SJSA1 (cell line): ENCODE data around the gene FSD1. TPM values are rescaled to one million over a fixed set of nuclear protein-coding genes. Genes with fewer than 3 reads are reported as not detected.
"Not testable (repeated sequence)": the region's sequence is repeated elsewhere in the genome, so short reads cannot be mapped to it uniquely, and the experiment has no call there.

ENCODE experiments used
- DNase-seq, 2 experiments: peaks; one replicate each; pipeline ENCODE4 v3.0.0-alpha.2; 2015 to 2020; ENCODE audit warnings: low spot score in 2 of 2, low read depth in 1 of 2
- H3K27ac ChIP-seq: fragments of 250-450 bp; sonication (Bioruptor Pico); 2 replicates; pipeline ENCODE4 v1.5.1; 2020; ENCODE audit warnings: mild to moderate bottlenecking, moderate library complexity
- H3K27me3 ChIP-seq: fragments of 250-450 bp; sonication (Bioruptor Pico); replicated peaks from 2 replicates; pipeline ENCODE4 v1.5.1; 2020; ENCODE audit warnings: mild to moderate bottlenecking, moderate library complexity
- H3K36me3 ChIP-seq: fragments of 250-450 bp; sonication (Bioruptor Pico); 2 replicates; pipeline ENCODE4 v1.5.1; 2020; ENCODE audit warnings: mild to moderate bottlenecking
- H3K4me1 ChIP-seq: fragments of 250-450 bp; sonication (Bioruptor Pico); replicated peaks from 2 replicates; pipeline ENCODE4 v1.6.1; 2021; ENCODE audit warnings: mild to moderate bottlenecking
- H3K4me3 ChIP-seq: fragments of 250-450 bp; sonication (Bioruptor Pico); 2 replicates; pipeline ENCODE4 v1.5.1; 2020; ENCODE audit warnings: mild to moderate bottlenecking
- H3K9me3 ChIP-seq: fragments of 250-450 bp; sonication (Bioruptor Pico); replicated peaks from 2 replicates; pipeline ENCODE4 v1.5.1; 2020; ENCODE audit warnings: mild to moderate bottlenecking
- total RNA-seq: library from RNA; depleted of rRNA; stranded (reverse); fragments of >200 nt; shearing (Covaris generic); gene quantifications from 2 replicates; pipeline ENCODE4 v1.2.3, GENCODE V29; 2014

FSD1 gene
- total RNA-seq, 1 experiment from 2014 or later, result 4.5 TPM

DNA sequence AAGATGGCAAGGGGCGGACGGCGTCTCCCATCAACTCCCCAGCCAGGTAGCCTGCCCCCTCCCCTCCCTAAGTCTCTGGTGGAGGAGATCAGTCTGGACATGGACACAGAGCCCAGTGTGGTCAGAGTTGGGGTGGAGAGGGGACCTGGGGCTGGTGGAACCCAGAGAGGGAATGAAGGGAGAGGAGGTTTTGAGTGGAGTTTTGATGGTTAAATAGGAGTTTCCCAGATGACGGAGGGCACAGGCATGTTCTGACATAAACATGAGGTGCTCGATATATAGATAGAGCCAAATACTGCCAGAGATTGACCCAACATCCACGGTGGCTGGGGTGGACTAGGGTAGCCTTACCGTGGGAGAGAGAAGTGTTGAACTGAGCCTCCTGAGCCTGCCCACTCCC is 14.1 kb downstream of the FSD1 start:
- Histone ChIP-seq H3K27ac (no peak overlapping the region), H3K27me3 (no peaks in the 10 kb centered on the region), H3K4me3 (no peak overlapping the region), H3K9me3 (no peaks in the 10 kb centered on the region), H3K4me1 (no peaks in the 10 kb centered on the region), H3K36me3 (no peaks in the 10 kb centered on the region)
- DNase-seq, result no peak

DNA sequence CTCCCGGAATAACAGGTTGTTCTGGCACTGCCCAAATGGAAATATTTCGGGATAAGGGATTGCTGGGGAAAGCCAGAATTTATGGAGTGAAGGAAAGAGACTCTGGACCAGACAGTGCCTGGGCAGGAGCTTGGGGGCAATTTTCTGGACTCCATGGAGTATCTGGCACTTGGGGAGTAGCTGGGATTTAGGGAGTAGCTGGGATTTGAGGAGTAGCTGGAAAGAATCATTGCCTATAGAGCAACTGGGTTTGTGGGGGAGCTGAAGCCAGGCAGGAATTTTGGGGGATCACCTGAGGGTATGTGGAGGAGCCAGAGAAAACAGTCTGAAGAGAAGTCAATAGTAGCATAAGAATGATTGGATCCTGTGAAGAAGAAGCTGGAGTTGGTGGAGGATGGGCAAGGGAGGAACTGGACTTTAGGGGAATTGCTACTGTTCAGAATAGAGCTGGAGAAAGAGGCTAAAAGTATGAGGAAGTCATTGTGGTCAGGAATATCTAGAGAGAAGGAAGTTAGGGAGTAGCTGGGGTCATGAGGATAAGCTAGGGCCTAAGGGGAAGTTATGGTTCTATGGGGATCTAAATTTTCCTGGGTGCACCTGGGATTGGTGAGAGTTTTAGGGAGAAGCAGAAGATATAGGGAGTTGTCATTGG is 14.8 kb downstream of the FSD1 start:
- no peak for DNase-seq
- Histone ChIP-seq H3K4me3 (no peak overlapping the region), H3K27ac (no peak overlapping the region), H3K36me3 (no peaks in the 10 kb centered on the region), H3K9me3 (no peaks in the 10 kb centered on the region), H3K27me3 (no peaks in the 10 kb centered on the region), H3K4me1 (no peaks in the 10 kb centered on the region)

DNA sequence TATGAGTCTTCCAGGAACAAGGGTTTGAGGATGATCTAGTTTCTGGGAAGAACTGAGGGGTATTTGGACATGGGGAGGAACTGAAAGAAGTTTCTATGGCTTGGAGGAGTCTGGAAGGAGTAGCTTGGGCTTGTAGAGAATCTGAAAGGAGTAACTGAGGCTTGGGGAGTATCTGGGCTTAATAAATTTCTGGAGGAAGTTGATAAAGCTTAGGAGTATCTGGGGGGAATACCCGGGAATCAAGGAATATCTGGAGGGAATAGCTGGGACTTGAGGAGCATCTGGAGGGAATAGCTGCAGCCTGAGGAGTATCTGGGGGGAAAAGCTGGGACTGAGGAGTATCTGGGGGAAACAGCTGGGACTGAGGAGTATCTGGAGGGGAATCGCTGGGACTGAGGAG is 16.0 kb downstream of the FSD1 start:
- Histone ChIP-seq H3K9me3 (no peaks in the 10 kb centered on the region), H3K36me3 (no peaks in the 10 kb centered on the region), H3K4me3 (no peak overlapping the region), H3K27ac (no peak overlapping the region), H3K27me3 (no peaks in the 10 kb centered on the region), H3K4me1 (no peaks in the 10 kb centered on the region)
- DNase-seq, result no peak

DNA sequence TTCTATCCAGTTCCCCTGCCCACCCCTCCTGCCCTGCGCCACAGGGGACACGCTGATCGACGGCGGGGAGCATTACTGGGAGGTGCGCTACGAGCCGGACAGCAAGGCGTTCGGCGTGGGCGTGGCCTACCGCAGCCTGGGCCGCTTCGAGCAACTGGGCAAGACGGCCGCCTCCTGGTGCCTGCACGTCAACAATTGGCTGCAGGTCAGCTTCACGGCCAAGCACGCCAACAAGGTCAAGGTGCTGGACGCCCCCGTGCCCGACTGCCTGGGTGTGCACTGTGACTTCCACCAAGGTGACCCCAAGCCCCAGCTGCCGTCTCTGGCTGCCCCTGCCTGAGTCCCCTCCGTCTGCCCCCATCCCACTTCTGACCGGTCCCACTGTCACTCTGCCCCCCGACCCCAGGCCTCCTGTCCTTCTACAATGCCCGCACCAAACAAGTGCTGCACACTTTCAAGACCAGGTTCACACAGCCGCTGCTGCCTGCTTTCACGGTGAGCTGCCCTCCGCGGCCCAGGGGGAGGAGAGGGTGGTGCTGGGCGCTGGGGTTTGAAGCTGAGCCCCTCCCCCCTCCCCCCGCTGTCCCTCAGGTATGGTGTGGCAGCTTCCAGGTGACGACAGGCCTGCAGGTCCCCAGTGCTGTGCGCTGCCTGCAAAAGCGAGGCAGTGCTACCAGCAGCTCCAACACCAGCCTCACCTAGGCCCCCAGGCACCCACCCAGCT is 18.7 kb downstream of the FSD1 start:
- H3K4me3 ChIP-seq, result no peak overlapping the region
- no peaks in the 10 kb centered on the region for H3K36me3 ChIP-seq
- H3K4me1 ChIP-seq, result peaks cover 13% of the 10 kb centered on the region
- H3K27me3 ChIP-seq, result peaks cover 5% of the 10 kb centered on the region
- no peak overlapping the region for H3K27ac ChIP-seq
- peak in 1 of 2 experiments; percentile 42 for DNase-seq
- no peaks in the 10 kb centered on the region for H3K9me3 ChIP-seq

DNA sequence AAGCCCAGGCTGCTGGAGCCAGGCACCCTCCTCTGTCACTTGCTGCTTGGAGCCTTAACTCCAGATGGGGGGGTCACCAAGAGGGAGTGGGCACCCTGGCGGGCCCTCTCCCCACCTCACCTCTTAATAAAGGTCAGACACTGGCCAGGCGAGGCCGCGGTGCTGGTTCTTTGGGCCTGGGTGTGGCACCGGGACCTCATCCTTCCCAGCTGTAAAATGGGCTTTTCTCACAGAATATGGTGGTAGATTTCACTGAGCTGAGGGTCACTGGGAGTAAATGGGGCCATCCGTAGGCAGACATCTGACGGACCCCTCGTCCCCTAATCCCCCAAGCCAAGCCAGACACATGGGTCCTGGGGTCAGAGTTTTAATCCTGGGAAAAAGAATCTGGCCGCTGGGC is 19.3 kb downstream of the FSD1 start:
- Histone ChIP-seq H3K27me3 (peaks cover 5% of the 10 kb centered on the region), H3K36me3 (no peaks in the 10 kb centered on the region)
- DNase-seq, result no peak

DNA sequence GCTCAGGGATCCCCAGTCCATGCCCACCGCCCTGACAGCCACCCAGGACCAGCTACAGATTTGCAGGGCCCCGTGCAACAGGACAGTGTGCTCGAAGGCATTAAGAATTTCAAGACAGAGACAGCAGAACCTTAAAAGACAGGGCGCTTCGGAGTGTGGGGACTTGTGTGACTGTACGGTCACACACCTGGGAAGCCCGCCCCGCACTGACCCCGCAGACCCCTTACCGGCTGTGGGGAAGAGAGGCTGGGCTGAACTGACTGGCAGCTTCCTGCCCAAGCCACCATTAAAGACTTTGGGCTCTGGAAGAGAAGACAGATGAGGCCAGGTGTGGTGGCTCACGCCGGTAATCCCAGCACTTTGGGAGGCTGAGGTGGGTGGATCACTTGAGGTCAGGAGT is 19.8 kb downstream of the FSD1 start:
- no peak overlapping the region for H3K27ac ChIP-seq
- no peaks in the 10 kb centered on the region for H3K9me3 ChIP-seq
- no peaks in the 10 kb centered on the region for H3K36me3 ChIP-seq
- peaks cover 5% of the 10 kb centered on the region for H3K27me3 ChIP-seq
- H3K4me1 ChIP-seq, result peaks cover 18% of the 10 kb centered on the region
- no peak overlapping the region for H3K4me3 ChIP-seq
- DNase-seq, result no peak

More for the DNA sequence above, 19.3 kb downstream of the FSD1 start:
- H3K4me3 ChIP-seq, result no peak overlapping the region
- no peak overlapping the region for H3K27ac ChIP-seq
- H3K4me1 ChIP-seq, result peaks cover 17% of the 10 kb centered on the region
- H3K9me3 ChIP-seq, result no peaks in the 10 kb centered on the region

DNA sequence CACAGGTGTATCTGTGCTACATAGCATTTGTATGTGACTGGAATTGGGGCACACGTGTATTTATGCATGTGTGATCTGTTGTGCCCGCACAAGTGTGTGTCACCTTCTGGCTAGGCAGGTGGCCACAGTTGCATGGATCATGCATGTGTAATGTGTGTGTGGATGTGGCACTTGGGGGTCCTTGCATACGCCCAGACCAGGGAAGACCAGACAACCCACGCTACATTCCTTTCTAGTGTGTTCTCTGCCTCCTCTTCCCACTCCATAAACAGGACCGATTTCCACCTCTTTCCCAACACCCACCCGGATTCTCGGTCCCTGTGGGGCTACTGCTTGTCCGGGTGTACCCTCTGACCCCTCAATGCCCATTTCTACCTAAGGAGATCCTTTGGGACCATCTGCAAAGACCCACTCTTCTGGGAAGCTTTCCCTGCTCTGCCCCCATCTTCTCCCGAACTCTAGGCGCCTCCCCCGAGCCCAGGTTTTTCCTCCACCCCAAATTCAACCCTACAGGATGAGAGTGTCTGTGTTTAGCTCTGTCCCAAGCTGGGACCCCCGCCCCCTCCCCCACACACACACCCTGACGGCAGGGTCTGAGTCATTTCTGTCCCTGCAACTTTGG is 21.9 kb downstream of the FSD1 start:
- Histone ChIP-seq H3K9me3 (no peaks in the 10 kb centered on the region), H3K4me3 (no peak overlapping the region), H3K27me3 (peaks cover 5% of the 10 kb centered on the region), H3K36me3 (no peaks in the 10 kb centered on the region), H3K4me1 (peaks cover 18% of the 10 kb centered on the region), H3K27ac (no peak overlapping the region)
- no peak for DNase-seq

DNA sequence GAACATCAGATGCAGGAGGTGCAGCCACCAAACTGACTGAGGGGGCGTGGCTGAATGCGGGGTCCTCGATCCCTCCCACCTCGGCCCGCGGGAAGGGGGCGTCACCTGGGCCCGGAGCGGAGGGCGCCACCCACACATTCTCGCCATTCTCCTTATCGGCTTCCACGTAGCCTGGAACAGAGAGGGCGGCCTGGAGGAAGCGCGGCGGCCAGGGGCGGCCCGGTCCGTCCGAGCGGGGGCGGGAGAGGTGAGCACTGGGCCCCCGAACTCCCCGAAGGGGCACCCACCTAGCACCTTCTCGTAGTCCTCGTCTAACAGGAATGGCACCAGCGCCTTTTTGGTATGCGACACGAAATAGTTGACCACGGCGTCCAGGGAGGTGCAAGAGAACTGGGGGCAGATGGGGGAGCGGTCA is 22.4 kb downstream of the FSD1 start:
- no peak overlapping the region for H3K4me3 ChIP-seq
- peaks cover 18% of the 10 kb centered on the region for H3K4me1 ChIP-seq
- H3K27ac ChIP-seq, result no peak overlapping the region

DNA sequence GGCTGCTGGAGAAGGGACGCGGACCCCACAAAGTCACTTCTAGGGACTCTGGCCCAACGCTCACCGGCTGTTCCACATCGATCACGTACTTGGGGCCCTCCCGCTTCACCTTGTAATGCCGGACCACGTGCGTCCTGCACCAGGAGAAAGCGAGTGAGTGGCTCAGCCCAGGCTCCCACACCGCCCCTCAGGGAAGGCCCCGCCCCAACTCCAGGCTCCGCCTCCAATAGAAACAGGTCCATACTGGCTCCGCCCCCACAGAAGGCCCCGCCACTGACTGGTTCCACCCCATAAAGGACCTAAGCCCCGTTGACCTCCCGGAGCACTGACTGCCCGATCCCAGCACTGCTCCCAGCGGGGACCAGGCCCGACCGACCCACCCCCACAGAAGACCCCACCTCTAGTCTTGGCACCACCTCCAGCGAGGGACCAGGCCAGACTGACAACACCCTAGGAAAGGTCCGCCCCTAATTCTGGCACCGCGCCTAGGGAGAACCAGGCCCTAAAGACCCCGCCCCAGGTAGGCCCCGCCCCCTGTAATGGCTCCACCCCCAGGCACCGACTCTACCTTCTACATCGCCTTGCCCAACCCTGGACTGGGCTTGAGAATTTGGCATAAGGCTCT is 23.0 kb downstream of the FSD1 start:
- DNase-seq, result peak; percentile 39 to 68
- H3K9me3 ChIP-seq, result no peaks in the 10 kb centered on the region
- H3K27ac ChIP-seq, result no peak overlapping the region
- H3K27me3 ChIP-seq, result peaks cover 5% of the 10 kb centered on the region
- no peaks in the 10 kb centered on the region for H3K36me3 ChIP-seq
- peaks cover 18% of the 10 kb centered on the region for H3K4me1 ChIP-seq
- peak overlapping the region; percentile 32 for H3K4me3 ChIP-seq

More for the DNA sequence above, 22.4 kb downstream of the FSD1 start:
- Histone ChIP-seq H3K27me3 (peaks cover 5% of the 10 kb centered on the region), H3K36me3 (no peaks in the 10 kb centered on the region), H3K9me3 (no peaks in the 10 kb centered on the region)
- peak in 1 of 2 experiments; percentile 46 for DNase-seq

DNA sequence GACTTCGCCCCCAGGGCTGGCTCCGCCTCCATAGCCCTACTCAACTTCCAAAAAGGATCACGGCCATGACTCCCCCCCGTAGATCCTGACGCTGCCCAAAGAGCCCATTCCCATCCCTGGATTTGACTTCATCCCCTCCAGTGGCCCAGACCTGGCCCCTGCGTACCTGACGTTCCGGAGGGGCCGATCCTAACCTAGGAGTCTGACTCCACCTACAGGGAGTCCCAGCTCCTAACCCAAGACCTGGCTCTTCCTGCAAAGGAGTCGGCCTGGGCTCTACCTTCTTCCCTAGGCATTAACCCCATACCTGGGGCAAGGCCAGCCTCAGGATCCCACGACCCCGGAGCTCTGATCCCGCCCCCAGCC is 23.5 kb downstream of the FSD1 start:
- Histone ChIP-seq H3K9me3 (no peaks in the 10 kb centered on the region), H3K36me3 (no peaks in the 10 kb centered on the region), H3K27me3 (peaks cover 5% of the 10 kb centered on the region), H3K4me1 (peaks cover 18% of the 10 kb centered on the region), H3K4me3 (peak overlapping the region; percentile 32), H3K27ac (no peak overlapping the region)
- peak in 1 of 2 experiments; percentile 47 for DNase-seq

DNA sequence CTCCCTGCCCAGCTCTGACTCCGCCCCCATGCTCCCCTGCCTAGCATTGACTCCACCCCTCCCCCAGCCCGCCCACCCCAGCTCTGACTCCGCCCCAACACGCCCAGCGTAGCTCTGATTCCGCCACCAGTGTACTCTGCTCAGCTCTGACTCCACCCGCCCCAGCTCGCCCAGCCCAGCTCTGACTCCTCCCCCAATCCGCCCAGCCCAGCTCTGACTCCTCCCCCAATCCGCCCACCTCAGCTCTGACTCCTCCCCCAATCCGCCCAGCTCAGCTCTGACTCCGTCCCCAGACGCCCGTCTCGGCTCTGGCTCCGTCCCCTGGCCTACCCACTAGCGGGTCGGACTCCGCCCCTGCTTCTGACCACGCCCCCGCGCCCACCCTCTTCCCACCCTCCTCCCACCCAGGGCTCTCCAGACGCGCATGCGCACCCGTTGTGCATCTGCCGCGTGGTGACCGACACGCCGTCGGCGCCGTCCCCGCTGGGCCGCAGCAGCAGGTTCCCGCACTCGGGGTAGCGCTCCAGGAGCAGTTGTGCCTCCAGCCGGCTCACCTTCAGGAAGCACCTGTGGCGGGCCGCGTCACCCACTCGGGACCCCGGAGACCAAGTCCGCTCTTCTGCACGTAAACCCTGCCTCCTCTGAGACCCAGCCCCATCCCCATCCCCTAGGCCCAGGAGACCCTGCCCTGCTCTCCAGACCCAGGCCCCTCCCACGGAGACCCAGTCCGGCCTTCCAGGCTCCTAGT is 24.0 kb downstream of the FSD1 start:
- Histone ChIP-seq H3K4me1 (peaks cover 18% of the 10 kb centered on the region), H3K9me3 (no peaks in the 10 kb centered on the region), H3K4me3 (peak overlapping the region; percentile 32), H3K36me3 (no peaks in the 10 kb centered on the region), H3K27ac (no peak overlapping the region), H3K27me3 (peaks cover 5% of the 10 kb centered on the region)
- peak; percentile 87 to 98 for DNase-seq

DNA sequence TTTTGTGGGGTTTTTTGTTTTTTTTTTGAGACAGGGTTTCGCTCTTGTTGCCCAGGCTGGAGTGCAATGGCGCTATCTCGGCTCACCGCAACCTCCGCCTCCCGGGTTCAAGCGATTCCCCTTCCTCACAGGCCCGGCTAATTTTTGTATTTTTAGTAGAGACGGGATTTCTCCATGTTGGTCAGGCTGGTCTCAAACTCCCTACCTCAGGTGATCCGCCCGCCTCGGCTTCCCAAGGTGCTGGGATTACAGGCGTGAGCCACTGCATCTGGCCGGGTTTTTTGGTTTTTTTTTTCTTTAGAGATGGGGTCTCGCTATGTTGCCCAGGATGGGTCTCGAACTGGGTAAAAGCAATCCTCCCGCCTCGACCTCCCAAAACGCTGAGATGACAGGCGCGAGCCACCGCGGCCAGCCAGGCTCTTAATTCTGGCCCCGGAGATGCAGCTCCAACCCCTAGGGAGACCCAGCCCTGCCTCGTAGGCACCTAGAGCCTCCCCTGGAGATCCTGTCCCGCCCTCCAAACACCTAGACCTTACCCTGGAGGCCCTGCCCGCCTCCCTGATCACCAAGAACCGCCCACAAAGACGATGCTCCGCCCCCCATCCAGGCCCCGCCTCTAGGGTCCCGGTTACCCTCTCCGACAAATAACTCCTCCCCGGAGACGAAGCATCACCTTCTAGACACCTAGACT is 24.7 kb downstream of the FSD1 start:
- H3K27ac ChIP-seq, H3K27me3 ChIP-seq, H3K36me3 ChIP-seq, H3K9me3 ChIP-seq: not testable (repeated sequence)
- peak overlapping the region; percentile 28; the same call in 1 of the 2 replicates for H3K4me3 ChIP-seq
- peak in 1 of 2 experiments; percentile 50 for DNase-seq
- peaks cover 18% of the 10 kb centered on the region for H3K4me1 ChIP-seq

DNA sequence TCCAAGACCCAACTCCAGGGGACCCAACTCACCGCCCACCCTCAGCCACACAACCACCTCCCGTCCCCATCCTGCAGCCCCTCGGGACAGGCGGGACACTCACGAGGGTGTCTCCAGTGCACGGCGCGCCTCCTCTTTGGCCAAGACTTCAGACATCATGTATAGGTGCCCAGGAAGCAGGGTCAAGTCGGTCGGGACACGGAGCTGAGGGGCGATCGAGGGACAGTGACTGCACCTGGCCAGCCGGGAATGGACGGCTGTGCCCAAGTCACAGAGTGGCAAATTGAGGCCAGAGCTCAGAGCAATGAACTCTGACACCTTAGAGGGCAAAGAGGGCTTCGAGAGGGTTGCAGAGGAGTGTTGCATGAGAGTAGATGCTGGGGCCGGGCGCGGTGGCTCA is 25.5 kb downstream of the FSD1 start:
- peak in 1 of 2 experiments; percentile 40 for DNase-seq
- Histone ChIP-seq H3K4me1 (peaks cover 18% of the 10 kb centered on the region), H3K4me3 (no peak overlapping the region), H3K9me3 (no peaks in the 10 kb centered on the region), H3K36me3 (no peaks in the 10 kb centered on the region), H3K27ac (no peak overlapping the region), H3K27me3 (peaks cover 5% of the 10 kb centered on the region)
